ENCODE data around the gene DDX20.
"Not testable (repeated sequence)": the region's sequence is repeated elsewhere in the genome, so short reads cannot be mapped to it uniquely, and the experiment has no call there.

Gene DDX20

DNA sequence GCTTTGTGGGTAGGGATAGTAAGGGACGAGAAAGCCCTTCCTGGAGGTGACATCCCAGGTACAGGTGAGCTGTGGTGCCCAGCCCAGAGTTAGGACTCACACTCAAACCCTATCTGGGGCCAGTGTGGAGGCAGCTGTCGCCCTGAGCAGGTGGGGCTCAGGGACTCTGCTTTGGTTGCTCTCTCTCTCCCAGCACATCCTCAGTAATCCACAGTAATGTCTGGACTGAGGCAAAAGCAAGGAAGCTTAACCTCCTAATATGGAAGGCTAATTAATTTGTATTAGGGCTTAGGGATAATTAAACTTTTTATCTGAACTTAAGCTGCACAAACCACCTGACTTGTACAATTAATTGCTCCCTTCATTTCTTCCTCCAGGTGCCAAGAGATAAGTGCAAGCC is 38.2 kb downstream of the DDX20 start:
- DNase-seq = no peak

DNA sequence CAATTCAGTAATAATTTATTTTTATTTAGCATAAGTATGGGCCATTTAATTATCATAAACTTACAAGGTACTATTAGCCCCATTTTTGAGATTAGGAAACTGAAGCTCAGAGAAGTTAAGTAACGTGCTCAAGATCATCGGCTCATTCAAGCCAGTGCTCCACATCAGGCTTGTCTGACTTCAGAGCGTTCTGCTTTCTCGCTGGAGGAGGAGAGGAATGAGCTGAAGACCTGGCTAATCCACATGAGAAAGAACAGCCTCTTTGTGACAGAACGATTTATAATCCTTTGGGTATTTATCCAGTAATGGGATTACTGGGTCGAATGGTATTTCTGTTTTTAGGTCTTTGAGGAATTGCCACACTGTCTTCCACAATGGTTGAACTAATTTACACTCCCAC is 39.7 kb downstream of the DDX20 start:
- no peak for DNase-seq

DNA sequence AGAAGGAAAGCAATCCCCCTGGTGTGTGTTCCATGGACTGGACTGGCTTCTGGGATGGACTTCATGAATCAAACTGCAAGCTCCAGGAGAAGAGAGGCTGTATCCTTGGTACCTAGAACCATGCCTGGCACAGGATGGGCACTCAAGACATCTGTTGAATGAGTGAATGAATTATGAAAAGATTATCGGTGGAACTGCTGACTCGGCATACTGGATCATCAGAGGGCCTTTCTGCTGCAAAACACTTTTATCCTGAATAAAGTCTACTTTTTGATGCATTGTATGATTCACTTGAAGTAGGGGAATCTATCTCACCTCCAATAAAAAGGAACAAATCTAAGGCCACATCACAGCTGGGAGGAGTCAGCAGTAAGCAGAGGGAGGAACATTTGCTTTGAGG is 42.9 kb downstream of the DDX20 start:
- no peak for DNase-seq

DNA sequence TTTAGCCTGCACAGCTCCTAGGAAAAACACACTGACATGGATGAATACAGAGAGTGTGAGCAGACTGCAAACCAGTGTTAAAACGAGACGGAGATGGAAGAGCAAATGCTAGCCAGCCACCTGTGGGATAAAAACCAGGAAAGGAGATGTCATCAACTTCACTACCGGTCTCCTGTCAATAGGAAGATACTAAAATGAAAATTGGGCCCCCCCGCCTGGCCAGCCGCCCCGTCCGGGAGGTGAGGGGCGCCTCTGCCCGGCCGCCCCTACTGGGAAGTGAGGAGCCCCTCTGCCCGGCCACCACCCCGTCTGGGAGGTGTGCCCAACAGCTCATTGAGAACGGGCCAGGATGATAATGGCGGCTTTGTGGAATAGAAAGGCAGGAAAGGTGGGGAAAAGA is 44.0 kb downstream of the DDX20 start:
- not testable (repeated sequence) for DNase-seq

DNA sequence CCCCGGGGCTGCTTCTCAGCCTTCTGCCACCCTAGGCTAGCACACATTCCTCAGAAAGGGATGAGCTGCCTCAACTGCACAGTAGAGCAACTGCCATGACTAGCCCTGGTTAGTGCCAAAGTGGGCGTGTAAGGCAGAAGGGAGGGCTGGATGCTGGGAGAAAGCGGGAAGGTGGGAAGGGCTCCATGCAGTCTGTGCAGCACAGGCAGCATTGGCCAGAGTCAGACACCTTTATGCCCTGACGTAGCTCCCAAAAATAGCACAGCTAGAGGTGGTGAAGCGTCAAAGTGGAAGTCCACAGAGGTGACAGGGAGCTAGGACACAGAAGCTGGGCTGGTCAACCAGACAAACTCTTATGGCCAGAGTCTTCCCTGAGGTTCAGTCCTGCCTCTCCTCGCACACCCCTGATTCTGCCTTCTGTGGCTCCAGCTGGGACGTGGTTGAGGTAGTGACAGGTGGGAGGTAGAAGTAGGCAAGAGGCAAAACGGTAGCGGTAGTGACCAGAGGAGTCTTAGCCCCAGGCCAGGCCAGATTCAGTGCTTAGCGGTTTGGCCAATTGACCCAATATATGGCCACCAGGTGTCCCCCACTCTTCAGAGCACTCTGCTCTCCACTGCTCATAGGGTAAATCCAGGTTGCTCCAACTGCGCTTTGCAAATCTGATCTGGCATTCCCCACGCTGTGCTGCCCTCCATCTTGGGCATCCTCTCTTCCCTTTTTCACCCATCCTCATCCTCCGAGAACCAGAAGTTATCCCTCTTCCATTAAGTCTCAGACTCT is 45.6 kb downstream of the DDX20 start:
- no peak for DNase-seq

DNA sequence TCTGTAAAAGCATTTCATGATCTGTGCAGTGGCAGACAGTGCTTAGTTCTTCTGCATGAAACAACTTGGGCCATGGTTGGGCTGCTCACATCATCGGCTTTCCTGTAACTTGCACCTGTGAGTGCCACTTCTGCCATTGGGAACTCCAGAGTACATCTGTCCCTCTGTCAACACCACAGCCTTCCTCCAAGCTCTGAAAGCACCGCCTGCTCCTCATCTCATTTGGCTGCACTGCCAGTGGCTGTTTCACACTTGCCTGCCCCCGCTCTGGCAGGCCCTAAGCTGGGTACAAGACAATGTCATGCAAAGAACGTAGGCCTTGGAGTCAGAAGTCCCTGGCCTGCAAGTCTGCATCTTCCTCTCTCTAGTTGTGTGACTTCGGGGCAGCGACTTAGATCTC is 46.4 kb downstream of the DDX20 start:
- no peak for DNase-seq

DNA sequence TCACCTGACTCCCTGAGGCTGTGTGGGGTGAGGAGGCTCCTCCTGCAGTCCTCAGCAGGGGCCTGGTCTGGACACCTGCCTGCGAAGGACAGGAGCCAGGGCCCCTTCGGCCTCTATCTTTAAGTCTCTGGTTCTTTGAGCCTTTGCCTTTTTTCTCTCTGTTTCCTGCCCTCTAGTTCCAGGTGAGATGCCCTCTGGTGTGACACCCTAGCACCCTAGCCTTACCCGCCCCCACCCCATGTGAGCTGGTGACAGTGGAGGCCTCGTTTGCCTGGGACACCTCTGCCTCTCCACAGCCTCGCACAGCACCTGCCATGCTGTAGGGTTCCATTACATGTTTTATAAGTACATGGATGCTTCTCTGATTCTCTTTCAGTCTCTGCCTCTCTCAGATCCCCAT is 47.3 kb downstream of the DDX20 start:
- DNase-seq = no peak

DNA sequence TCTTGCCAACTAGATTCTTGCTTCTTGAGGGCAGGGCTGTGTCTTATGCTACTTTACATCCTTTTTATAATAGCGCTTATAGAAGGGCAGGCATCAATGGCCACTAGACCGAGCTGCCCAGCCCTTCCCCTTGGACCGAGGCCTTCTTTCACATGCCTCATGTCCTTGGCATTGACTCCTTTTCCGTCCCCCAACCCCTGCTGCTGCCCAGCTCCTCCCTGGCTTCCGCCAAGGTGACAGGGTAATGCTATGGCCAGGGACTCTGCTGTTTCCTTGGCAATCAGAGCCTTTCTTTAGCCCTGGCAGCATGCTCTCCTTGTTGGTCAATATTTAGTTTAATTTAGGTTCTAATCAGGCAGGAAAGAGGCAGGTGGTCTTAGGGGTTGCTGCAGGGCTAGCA is 48.2 kb downstream of the DDX20 start:
- no peak for DNase-seq

DNA sequence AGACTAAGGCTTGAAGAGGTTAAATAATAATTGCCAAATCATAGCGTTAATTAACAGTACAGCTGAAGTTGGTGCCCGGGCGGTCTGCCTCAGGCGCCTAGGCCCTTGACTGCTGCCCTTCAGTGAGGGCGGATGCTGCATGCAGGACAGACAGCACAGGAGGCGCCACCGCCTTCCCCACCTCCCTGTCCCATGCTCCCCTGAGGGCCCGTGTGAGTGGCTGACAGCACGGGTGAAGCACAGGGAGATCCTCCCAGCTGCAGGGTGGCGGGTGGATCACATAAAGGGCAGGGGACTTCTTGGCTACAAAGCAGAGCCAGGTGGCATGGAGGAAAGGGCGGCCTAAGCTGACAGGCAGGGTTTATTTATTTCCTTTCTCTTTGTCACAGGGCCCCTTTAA is 49.1 kb downstream of the DDX20 start:
- DNase-seq = no peak

DNA sequence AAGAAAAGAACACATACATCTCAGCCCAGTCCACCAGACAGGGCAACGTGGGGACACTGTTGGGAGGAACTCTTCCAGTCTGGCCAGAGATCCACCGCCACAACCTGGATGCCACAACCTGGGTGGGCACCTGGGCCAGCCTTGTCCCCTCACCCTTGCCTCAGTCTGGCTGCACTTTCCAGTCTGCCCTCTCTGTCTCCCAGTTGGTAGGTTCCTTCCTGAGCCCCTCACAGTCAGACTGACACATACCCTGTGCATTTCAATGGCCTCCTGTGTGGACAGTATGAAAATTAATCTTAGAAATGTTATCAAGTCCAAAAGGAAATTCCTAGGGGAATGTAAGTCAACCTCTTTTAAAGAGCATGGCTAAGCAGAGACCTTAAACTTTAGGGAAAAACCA is 49.5 kb downstream of the DDX20 start:
- DNase-seq = no peak

DNA sequence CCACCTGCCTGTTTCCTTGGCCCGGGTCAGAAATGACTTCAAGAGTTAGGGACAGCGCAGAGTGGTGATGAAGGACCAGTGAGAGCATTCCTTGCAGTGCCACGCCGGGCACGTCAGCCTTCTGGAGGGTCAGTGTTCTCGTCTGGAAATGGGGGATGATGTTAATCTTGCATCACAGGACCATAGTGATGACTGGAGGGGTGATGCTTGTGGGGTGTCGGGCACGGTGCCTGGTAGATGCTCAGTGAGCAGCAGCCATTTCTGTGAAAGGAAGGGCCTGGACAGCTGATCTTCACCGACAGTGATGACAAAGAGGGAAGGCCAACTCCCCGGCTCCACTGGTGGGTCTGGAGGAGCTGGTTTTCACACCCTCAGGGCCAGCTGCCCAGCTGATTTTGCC is 56.2 kb downstream of the DDX20 start:
- no peak for DNase-seq

DNA sequence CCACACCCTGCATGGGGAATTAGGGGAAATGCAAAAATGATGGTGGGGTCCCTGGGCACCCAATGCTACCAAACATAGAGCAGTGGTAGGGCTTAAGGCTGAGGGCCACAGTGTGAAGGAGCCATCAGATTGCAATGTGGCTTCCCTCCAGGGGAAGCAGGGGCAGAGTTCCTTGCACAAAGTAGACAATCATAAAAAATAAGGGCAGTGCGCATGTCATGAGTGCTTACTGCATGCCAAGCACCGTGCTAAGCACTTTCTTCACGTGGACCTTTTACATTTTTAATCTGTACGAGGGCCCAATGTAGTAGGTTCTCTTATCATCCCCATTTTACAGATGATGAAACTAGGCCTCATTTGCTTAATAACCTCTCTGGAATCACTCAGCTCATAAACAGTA is 56.6 kb downstream of the DDX20 start:
- no peak for DNase-seq

DNA sequence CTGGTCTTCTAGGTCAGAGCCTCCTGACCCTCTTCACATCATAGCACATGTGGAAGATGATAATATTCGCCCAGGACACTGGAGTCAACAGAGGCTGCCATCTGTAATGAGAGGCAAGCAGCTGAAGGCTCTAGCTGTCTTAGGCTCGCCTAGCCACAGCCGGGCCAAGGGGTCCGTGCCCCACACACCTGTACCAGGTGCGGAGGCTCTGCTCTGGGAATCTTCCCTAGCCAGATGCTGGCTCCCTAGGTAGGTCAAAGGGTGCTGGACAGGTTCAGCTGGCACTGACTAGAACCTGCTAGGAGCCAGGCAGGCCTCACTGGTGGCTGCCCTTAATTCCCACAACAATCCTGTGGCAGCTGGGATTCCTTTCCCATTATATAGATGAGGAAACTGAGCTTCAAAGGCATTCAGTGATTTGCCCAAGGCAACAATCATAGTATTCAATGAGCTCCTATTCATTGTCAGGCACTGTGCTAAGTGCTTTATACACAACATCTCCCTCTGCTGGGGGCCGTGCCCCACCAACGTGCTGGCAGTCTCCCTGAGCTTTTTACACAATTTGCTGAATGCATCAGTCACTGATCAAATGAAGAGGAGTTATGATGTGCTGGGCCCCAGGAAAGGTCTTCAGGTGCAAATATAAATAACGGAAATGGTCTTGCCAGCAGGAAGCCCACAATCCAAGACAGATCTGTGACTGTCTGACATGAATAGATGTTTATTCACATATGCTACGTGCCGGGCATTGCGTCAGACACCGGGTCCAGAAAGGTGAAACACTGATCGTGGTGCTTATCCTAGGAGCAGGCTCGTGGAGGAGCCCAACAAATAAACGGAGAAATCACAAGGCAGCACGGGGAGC is 58.0 kb downstream of the DDX20 start:
- DNase-seq = no peak

DNA sequence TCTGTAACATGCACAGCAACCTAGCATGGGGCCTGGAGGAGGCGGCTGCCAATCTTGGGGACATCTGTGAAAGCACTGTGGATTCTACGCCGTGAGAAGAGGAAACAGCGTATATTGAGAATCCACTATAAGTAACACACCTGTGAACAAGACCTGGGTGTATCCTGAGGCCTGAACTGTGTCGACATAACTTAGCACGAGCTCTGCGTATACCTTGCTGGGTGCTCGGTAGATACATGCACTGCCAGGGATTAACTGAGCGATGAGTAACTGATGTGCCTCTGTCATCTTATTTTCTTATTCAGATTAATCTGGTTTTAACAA is 58.6 kb downstream of the DDX20 start:
- no peak for DNase-seq

DNA sequence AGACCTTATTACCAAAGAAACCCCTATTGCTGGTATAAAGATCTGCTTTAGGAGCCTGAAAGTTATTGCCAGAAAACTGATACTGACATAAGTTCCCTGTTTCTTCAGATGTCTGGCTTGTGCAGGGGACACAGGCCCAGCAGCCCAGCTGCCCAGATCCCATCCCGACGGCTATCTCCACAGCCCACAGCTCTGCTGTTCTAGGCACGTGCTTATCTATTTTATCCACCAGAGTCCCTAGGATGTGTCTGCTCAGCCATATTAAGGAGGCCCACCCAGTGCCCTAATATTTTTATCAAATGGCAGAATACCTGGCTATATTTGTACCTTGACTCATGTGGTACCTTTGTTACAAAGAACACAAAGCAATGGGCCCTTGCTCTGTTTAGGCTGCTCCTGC is 58.9 kb downstream of the DDX20 start:
- no peak for DNase-seq

Measured in hippocampal formation (tissue), 2 donors.